Neural progenitor cell (in vitro differentiated cells): ENCODE measurements around the gene CASP1. TPM values are rescaled to one million over a fixed set of nuclear protein-coding genes. Genes with fewer than 3 reads are reported as not detected.

Experiments
- DNase-seq: peaks from one replicate; pipeline ENCODE4 v3.0.0-alpha.2; 2016; ENCODE audit warnings: low spot score
- H2AFZ ChIP-seq: fragments of 200-600 bp; sonication (generic); replicated peaks from 2 replicates; pipeline ENCODE4 v1.6.1; 2016; ENCODE audit warnings: antibody characterized with exemption
- H3F3A ChIP-seq: fragments of 200-600 bp; sonication (generic); 2 replicates; pipeline ENCODE4 v1.6.1; 2016; ENCODE audit warnings: antibody characterized with exemption, low read depth
- H3K27ac ChIP-seq: fragments of 200-600 bp; sonication (generic); 2 replicates; pipeline ENCODE4 v1.5.1; 2016; ENCODE audit warnings: mild to moderate bottlenecking
- H3K27me3 ChIP-seq: fragments of 200-600 bp; sonication (generic); 2 replicates; pipeline ENCODE4 v1.6.1; 2016; ENCODE audit warnings: mild to moderate bottlenecking, moderate library complexity
- H3K36me3 ChIP-seq: fragments of 200-600 bp; sonication (generic); 2 replicates; pipeline ENCODE4 v1.5.1; 2016
- H3K4me1 ChIP-seq: fragments of 200-600 bp; sonication (generic); 2 replicates; pipeline ENCODE4 v1.6.1; 2016; ENCODE audit warnings: mixed run types
- H3K4me2 ChIP-seq: fragments of 200-600 bp; sonication (generic); 2 replicates; pipeline ENCODE4 v1.6.1; 2016
- H3K4me3 ChIP-seq: fragments of 200-600 bp; sonication (generic); 2 replicates; pipeline ENCODE4 v1.5.1; 2016
- H3K79me2 ChIP-seq: fragments of 200-600 bp; sonication (generic); 2 replicates; pipeline ENCODE4 v1.6.1; 2016; ENCODE audit warnings: low read depth
- H3K9ac ChIP-seq: fragments of 200-600 bp; sonication (generic); 2 replicates; pipeline ENCODE4 v1.6.1; 2016
- H3K9me3 ChIP-seq: fragments of 200-600 bp; sonication (generic); 2 replicates; pipeline ENCODE4 v1.5.1; 2016; ENCODE audit warnings: low read depth
- H4K20me1 ChIP-seq: fragments of 200-600 bp; sonication (generic); 2 replicates; pipeline ENCODE4 v1.6.1; 2016; ENCODE audit warnings: low read depth
- H3K27ac Mint-ChIP-seq: 3 replicates; pipeline ENCODE4 v1.8.0; 2021; ENCODE audit warnings: mixed read lengths
- H3K27me3 Mint-ChIP-seq: 2 replicates; pipeline ENCODE4 v1.8.0; 2022; ENCODE audit warnings: low read depth, mild to moderate bottlenecking, inconsistent platforms, moderate library complexity, mixed read lengths; ENCODE audit not compliant: insufficient read depth
- H3K36me3 Mint-ChIP-seq: 3 replicates; pipeline ENCODE4 v1.8.0; 2021; ENCODE audit warnings: mixed read lengths
- H3K4me1 Mint-ChIP-seq: 3 replicates; pipeline ENCODE4 v1.8.0; 2021; ENCODE audit warnings: mixed read lengths
- H3K4me3 Mint-ChIP-seq: 3 replicates; pipeline ENCODE4 v1.8.0; 2021; ENCODE audit warnings: mild to moderate bottlenecking, moderate library complexity, mixed read lengths
- H3K9me3 Mint-ChIP-seq: 3 replicates; pipeline ENCODE4 v1.8.0; 2020; ENCODE audit warnings: mixed read lengths
- EZH2 ChIP-seq: fragments of 200-600 bp; sonication (generic); IDR thresholded peaks from 2 replicates; pipeline ENCODE4 v1.6.1; 2017; ENCODE audit warnings: antibody characterized with exemption, mild to moderate bottlenecking, moderate library complexity
- EZH2phosphoT487 ChIP-seq: fragments of 200-600 bp; sonication (generic); IDR thresholded peaks from 2 replicates; pipeline ENCODE4 v1.6.1; 2017; ENCODE audit warnings: antibody characterized with exemption
- total RNA-seq: library from RNA; depleted of rRNA; stranded (reverse); fragments of >200 nt; gene quantifications from 2 replicates; pipeline ENCODE4 v1.2.3, GENCODE V29; 2015; ENCODE audit warnings: low replicate concordance
- TF ChIP-seq, protein P1 (sequence below): fragments of 200-600 bp; sonication (generic); IDR thresholded peaks from 2 replicates; pipeline ENCODE4 v1.5.1; 2017; ENCODE audit warnings: antibody characterized with exemption, mild to moderate bottlenecking

Gene CASP1
- total RNA-seq, 1 donor from 2014 or later = not detected

DNA sequence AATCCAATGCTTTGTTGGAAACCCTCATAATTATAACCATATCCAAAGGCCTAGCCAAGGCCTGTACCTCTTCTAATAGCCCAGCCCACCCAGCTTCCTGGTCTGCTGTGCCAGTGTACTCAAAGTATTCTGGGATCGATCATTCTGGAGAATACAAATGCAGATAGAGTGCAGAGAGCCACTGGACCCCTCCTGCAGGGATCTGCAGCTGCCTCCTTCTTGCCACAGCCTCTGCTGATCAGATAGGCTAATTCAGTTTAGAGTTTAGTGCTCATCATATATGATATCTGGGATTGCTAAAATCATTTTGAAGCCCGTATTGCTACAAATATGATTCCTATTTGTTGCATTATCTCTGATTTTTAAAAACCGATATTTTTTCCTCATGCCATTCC is 29.5 kb downstream of the CASP1 start:
- no peak overlapping the region for H3K27ac Mint-ChIP-seq
- H3K79me2 ChIP-seq = no peaks in the 10 kb centered on the region

DNA sequence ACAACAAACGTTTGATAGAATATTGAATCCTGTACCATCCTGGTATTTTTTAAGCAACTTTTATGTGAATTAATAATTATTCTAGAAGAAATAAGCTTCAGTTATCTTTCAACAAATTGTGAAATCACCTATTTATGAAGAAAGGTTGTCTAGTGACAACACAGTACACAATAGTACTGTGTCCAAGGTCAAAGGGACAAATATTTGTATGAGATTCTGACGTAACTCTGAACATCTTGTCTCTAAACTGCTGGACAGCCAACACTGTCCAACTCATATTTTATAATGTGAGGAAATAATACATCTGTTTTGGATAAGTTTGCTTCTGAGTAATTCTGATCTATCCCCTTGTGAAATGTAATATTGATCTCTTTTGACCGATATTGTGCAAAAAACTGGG is 30.9 kb downstream of the CASP1 start:
- H3K4me3 ChIP-seq = no peak overlapping the region
- H4K20me1 ChIP-seq = no peaks in the 10 kb centered on the region
- H3K27ac ChIP-seq = no peak overlapping the region
- H2AFZ ChIP-seq = no peak overlapping the region
- DNase-seq = no peak
- H3K9ac ChIP-seq = no peak overlapping the region
- Mint-ChIP-seq H3K27me3 (no peaks in the 10 kb centered on the region), H3K36me3 (no peaks in the 10 kb centered on the region), H3K27ac (no peak overlapping the region), H3K4me1 (no peaks in the 10 kb centered on the region), H3K9me3 (no peaks in the 10 kb centered on the region), H3K4me3 (no peak overlapping the region)
- H3K79me2 ChIP-seq = no peaks in the 10 kb centered on the region
- TF ChIP-seq EZH2phosphoT487 (no peak), EZH2 (no peak)
- TF ChIP-seq, protein P1, sequence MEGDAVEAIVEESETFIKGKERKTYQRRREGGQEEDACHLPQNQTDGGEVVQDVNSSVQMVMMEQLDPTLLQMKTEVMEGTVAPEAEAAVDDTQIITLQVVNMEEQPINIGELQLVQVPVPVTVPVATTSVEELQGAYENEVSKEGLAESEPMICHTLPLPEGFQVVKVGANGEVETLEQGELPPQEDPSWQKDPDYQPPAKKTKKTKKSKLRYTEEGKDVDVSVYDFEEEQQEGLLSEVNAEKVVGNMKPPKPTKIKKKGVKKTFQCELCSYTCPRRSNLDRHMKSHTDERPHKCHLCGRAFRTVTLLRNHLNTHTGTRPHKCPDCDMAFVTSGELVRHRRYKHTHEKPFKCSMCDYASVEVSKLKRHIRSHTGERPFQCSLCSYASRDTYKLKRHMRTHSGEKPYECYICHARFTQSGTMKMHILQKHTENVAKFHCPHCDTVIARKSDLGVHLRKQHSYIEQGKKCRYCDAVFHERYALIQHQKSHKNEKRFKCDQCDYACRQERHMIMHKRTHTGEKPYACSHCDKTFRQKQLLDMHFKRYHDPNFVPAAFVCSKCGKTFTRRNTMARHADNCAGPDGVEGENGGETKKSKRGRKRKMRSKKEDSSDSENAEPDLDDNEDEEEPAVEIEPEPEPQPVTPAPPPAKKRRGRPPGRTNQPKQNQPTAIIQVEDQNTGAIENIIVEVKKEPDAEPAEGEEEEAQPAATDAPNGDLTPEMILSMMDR = no peak
- no peaks in the 10 kb centered on the region for H3K4me1 ChIP-seq
- H3K4me2 ChIP-seq = no peak overlapping the region
- no peaks in the 10 kb centered on the region for H3K27me3 ChIP-seq
- no peaks in the 10 kb centered on the region for H3K9me3 ChIP-seq
- no peaks in the 10 kb centered on the region for H3K36me3 ChIP-seq
- no peaks in the 10 kb centered on the region for H3F3A ChIP-seq

More for the DNA sequence above, 29.5 kb downstream of the CASP1 start:
- Mint-ChIP-seq H3K27me3 (no peaks in the 10 kb centered on the region), H3K36me3 (no peaks in the 10 kb centered on the region), H3K4me1 (no peaks in the 10 kb centered on the region), H3K4me3 (no peak overlapping the region), H3K9me3 (no peaks in the 10 kb centered on the region)
- Histone ChIP-seq H4K20me1 (no peaks in the 10 kb centered on the region), H2AFZ (no peak overlapping the region), H3K9ac (no peak overlapping the region), H3K4me2 (no peak overlapping the region), H3K4me1 (no peaks in the 10 kb centered on the region), H3K9me3 (no peaks in the 10 kb centered on the region), H3F3A (no peaks in the 10 kb centered on the region), H3K27me3 (no peaks in the 10 kb centered on the region), H3K27ac (no peak overlapping the region), H3K4me3 (no peak overlapping the region), H3K36me3 (no peaks in the 10 kb centered on the region)
- no peak for DNase-seq
- TF ChIP-seq EZH2phosphoT487 = no peak
- TF ChIP-seq, protein P1 = no peak

DNA sequence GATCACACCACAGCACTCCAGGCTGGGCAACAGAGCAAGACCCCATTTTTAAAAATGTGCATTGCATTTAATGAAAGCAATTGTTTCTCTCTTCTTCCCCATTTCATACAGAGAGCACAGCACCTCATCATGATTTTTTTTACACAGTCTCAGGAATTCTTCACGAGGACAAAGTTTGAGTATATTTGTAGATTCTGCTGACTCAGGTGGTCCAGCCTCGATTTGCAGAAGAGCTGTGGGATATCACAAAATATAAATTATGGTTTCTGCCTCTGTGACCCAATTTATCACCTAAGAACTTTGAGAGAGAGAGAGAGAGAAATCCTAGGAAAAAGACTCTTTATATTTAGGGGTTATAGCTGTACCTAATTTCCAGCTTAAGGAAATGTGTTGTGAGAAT is 31.8 kb downstream of the CASP1 start:
- no peak for TF ChIP-seq EZH2
- TF ChIP-seq, protein P1 = no peak
- TF ChIP-seq EZH2phosphoT487 = no peak
- Mint-ChIP-seq H3K9me3 (no peaks in the 10 kb centered on the region), H3K27me3 (no peaks in the 10 kb centered on the region), H3K4me3 (no peak overlapping the region), H3K4me1 (no peaks in the 10 kb centered on the region), H3K36me3 (no peaks in the 10 kb centered on the region), H3K27ac (no peak overlapping the region)
- Histone ChIP-seq H3K9me3 (no peaks in the 10 kb centered on the region), H3K27ac (no peak overlapping the region), H2AFZ (no peak overlapping the region), H3K4me2 (no peak overlapping the region), H3F3A (no peaks in the 10 kb centered on the region), H4K20me1 (no peaks in the 10 kb centered on the region), H3K27me3 (no peaks in the 10 kb centered on the region), H3K79me2 (no peaks in the 10 kb centered on the region), H3K4me3 (no peak overlapping the region), H3K9ac (no peak overlapping the region), H3K4me1 (no peaks in the 10 kb centered on the region), H3K36me3 (no peaks in the 10 kb centered on the region)
- no peak for DNase-seq
